HG03521 (cell line): ENCODE data around the gene HSDL1.
A peak's percentile ranks its signal among the peaks of the same experiment; 100 is the strongest.

Experiments
- ATAC-seq: cut with Tn5 transposase; IDR thresholded peaks from one replicate; pipeline ENCODE4 v1.9.1; 2021; ENCODE audit warnings: mild to moderate bottlenecking, moderate library complexity; ENCODE audit not compliant: unreplicated experiment

The HSDL1 gene

GRCh38 chr16:84176192-84177053, 31.4 kb upstream of the HSDL1 start:
- ATAC-seq, result no peak

- ATAC-seq, result peak; percentile 74
These were observed 30.5 kb upstream of the HSDL1 start for GRCh38 chr16:84175350-84176081.

DNA sequence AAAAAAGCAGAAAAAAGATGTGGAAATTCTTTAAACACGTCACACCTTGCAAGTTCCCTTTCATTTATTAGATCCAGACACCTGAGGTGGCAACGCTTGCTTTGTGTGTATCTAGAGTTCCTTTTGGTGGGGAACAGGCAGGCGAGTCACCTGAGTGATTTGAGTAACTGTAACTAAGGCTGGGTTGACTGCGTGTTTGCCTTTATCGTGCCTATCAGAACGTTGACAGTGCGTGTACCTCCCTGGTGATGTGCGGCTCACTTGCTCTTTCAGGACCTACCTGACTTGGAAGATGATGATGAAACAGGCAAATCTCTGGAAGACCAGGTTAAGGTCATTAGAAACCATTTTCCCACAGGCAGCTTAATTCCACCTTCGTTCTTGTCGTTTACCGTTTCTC, 29.4 kb upstream of the HSDL1 start:
- ATAC-seq, result no peak

GRCh38 chr16:84169765-84170310, 24.9 kb upstream of the HSDL1 start:
- ATAC-seq, result no peak

DNA sequence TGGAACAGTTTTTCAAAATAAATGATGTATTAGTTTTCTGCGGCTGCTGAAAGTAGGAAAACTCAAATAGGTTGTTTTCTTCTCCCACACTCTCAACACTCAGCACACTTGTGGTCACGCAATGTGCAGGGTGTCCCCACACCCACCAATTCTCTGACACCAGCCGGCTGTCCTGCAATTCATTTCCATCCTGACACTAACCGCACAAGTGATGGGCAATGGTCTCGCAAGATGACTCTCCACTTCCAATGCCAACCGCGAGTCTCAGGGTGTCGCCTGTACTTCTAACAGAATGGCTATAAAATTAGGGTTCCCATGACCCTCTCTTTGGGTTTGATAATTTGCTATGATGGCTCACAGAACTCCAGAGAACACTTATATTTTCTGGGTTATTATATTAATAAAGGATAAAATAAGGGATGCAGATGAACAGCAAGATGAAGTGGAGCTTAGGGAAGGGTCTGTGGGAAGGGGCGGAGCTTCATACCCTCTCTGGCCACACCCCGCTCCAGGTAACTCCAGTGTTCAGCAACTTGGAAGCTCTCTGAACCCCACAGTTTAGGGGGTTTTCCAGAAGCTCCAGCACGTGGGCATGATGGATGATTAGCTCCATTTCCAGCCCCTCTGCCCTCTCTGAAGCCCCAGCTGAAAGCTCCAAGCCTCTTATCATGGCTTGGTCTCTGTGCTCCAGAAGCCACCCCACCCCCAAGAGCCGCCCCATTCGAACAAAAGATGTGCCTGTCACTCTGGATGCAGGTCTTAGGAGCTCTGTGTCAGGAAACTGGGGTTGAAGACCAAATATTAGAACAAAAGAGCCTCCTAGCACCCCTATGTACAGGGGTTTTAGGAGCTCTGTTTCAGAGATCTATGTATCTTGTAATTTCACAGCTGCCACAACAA, 22.1 kb upstream of the HSDL1 start:
- ATAC-seq, result no peak

GRCh38 chr16:84165746-84166145, 20.8 kb upstream of the HSDL1 start:
- no peak for ATAC-seq

DNA sequence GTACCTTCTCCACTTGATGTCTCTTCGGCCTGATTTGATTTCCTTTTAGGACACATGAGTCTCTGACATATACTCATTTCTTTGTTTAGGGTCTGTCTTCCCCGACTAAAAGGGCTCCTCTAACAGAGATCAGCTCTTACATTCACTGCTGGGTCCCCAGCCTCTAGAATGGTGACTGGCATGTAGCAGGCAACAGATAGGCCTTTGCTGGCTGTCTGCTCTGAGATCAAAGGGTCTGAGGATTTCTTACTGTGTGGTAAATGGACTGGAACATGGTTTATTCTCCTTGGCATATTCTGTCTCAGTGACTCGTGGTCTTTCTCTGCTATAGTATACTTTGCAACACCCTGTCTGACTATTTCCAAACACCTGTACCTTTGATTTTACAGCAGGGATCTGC, 16.8 kb upstream of the HSDL1 start:
- no peak for ATAC-seq

GRCh38 chr16:84161037-84161436, 16.1 kb upstream of the HSDL1 start:
- ATAC-seq, result no peak

DNA sequence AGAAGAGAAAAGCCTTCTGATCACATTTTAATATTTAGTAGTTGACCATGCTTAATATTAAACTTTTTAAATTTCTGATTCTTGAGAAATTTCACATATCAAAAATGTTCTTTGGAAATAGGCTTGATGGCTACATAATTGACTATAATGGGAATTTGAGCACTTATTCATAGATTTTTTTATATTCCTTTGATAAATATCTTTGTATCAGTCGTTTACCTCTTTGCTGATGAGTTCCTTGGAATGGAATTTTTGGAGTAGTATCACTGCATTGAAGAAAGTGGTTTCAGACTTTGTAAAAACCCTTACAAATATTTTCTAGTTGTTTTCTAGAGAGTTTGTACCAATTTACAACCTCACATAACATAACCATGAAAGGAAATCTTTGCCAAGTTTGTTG, 14.8 kb upstream of the HSDL1 start:
- no peak for ATAC-seq

DNA sequence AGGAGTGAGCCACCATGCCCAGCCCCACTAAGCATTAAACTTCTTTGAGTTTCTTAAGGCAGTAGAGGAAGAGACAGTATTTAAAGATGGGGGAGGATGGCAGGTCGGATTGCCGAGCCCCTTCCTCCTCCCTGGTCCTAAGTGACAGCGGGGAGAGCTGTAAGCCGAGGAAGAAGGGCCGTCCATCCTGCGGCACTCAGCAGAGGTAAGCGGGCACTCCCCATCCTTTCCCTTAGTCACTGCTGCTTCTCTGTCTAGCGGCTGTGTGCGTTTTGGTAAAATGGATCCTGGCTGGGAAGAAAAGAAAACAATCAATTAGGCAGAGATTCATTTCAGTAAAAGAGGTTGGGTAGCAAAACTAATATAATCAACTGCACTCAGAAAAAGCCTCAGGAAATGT, 14.0 kb upstream of the HSDL1 start:
- ATAC-seq, result no peak

GRCh38 chr16:84156342-84156784, 11.4 kb upstream of the HSDL1 start:
- ATAC-seq, result no peak

- no peak for ATAC-seq
These were observed 10.8 kb upstream of the HSDL1 start for GRCh38 chr16:84155771-84156170.

GRCh38 chr16:84155226-84155625, 10.2 kb upstream of the HSDL1 start:
- ATAC-seq, result no peak

DNA sequence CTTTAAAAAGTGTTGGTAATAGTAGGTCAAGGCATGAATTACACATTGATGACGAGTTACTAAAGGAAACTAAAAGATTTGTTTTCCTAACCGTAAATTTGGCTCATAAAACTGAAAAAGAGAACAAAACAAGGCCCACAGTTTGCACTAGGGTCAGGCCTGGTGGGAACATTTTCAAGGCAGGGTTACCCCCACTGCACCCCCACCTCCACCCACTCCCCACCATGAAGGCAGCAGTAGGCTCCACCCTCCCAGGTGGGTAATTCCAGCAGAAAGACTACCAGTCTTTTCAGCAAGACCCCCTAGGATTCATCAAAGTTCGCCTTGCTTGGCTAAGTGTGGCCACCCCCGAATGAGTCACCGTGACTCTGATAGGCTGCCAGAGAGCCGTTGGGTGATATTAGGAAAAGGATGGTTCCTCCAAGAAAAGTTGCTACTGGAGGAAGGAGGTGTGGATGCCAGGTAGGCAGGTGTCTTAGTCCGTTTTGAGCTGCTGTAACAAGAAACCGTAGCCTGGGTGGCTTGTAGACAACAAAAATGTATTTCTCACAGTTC, 8.8 kb upstream of the HSDL1 start:
- no peak for ATAC-seq

DNA sequence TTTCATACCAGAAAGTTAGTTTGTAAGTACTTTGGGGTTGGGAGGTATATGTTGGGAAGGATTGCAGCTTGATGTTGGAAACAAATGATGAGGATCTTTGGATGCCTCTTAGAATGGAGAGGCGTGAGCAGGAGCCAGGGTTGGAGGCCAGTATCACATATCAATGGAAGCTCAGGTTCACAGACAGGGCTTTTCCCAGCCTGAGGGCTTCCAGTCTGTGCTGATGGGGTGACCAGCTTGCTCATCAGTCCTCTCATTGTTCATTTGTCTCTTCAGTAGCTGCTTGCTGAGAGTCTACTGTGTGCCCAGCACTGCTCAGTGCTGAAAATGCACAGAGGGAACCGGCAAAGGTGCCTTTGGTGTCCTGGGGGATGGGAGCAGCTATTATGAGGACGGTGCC, 5.9 kb upstream of the HSDL1 start:
- no peak for ATAC-seq

DNA sequence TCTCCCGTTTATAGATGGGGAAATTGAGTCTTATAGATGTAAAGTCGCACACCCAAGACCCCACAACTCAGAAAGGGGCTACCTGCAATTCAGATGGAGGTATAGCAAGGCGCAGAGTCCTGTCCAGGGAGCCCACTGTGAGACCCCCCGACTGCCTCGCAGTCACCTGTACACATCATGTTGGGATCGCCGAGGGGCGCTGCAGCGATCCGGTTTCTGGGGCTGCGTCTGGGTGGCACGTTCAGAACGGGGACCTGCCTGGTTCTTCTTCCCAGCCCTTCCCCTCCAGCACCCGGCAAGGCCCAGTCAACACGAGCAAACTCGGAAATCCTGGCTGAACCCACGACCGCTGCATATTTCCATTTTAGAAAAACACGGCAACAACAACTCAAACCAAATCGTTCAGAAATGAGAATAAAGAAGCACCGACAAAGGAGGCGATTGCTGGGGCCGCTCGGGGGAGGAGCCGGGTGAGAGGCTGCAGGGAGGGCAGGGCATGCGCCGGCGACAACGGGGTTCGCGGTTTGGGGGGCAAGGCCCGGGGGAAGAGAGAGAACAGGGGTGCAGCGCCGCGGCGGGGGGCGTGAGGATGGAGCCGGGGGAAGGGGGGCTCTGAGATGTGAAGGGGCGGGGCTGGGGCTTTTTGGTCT, 643 bp downstream of the HSDL1 start:
- ATAC-seq, result peak; percentile 2

- ATAC-seq, result no peak
These were observed 1.2 kb downstream of the HSDL1 start for GRCh38 chr16:84143784-84144199.

GRCh38 chr16:84143081-84143480, 1.9 kb downstream of the HSDL1 start:
- no peak for ATAC-seq

GRCh38 chr16:84141143-84141670, 3.8 kb downstream of the HSDL1 start:
- ATAC-seq, result no peak
